GM23338 (cell line): ENCODE results near the gene ADCY7. TPM values are rescaled to one million over a fixed set of nuclear protein-coding genes. Genes with fewer than 3 reads are reported as not detected.

Source experiments
- ATAC-seq: fragments of 200-7000 bp; cut with Tn5 transposase; 3 replicates; pipeline ENCODE4 v1.9.1; 2020
- DNase-seq: peaks from one replicate; pipeline ENCODE4 v3.0.0-alpha.2; 2015; ENCODE audit warnings: low spot score
- H2AFZ ChIP-seq: fragments of 200-600 bp; sonication (generic); 2 replicates; pipeline ENCODE4 v1.8.0; 2016; ENCODE audit warnings: antibody characterized with exemption, mild to moderate bottlenecking, moderate library complexity
- H3F3A ChIP-seq: fragments of 200-600 bp; sonication (generic); replicated peaks from 2 replicates; pipeline ENCODE4 v1.8.0; 2017; ENCODE audit warnings: antibody characterized with exemption, mixed run types, low read depth
- H3K27ac ChIP-seq: fragments of 200-600 bp; sonication (generic); 2 replicates; pipeline ENCODE4 v1.6.1; 2016; ENCODE audit warnings: low read depth
- H3K27me3 ChIP-seq: fragments of 200-600 bp; sonication (generic); 2 replicates; pipeline ENCODE4 v1.8.0; 2016; ENCODE audit warnings: mild to moderate bottlenecking, mixed run types, moderate library complexity; ENCODE audit not compliant: insufficient read depth
- H3K36me3 ChIP-seq: fragments of 200-600 bp; sonication (generic); 2 replicates; pipeline ENCODE4 v1.8.0; 2016; ENCODE audit warnings: mild to moderate bottlenecking; ENCODE audit not compliant: insufficient read depth
- H3K4me1 ChIP-seq: fragments of 200-600 bp; sonication (generic); 2 replicates; pipeline ENCODE4 v1.8.0; 2016; ENCODE audit warnings: mild to moderate bottlenecking, moderate library complexity; ENCODE audit not compliant: insufficient read depth
- H3K4me2 ChIP-seq: fragments of 200-600 bp; sonication (generic); 2 replicates; pipeline ENCODE4 v1.7.1; 2017; ENCODE audit warnings: mixed run types
- H3K4me3 ChIP-seq: fragments of 200-600 bp; sonication (generic); 2 replicates; pipeline ENCODE4 v1.6.1; 2016; ENCODE audit warnings: mixed run types
- H3K79me2 ChIP-seq: fragments of 200-600 bp; sonication (generic); replicated peaks from 2 replicates; pipeline ENCODE4 v1.8.0; 2017; ENCODE audit warnings: mild to moderate bottlenecking; ENCODE audit not compliant: insufficient read depth
- H3K9me2 ChIP-seq: fragments of 200-600 bp; sonication (generic); 2 replicates; pipeline ENCODE4 v1.8.0; 2017; ENCODE audit not compliant: insufficient read depth
- H4K20me1 ChIP-seq: fragments of 200-600 bp; sonication (generic); replicated peaks from 2 replicates; pipeline ENCODE4 v1.8.0; 2017; ENCODE audit warnings: mild to moderate bottlenecking; ENCODE audit not compliant: insufficient read depth
- H3K27ac Mint-ChIP-seq: 2 replicates; pipeline ENCODE4 v1.8.0; 2020; ENCODE audit warnings: inconsistent platforms, mild to moderate bottlenecking, moderate library complexity, mixed read lengths
- H3K27me3 Mint-ChIP-seq: 3 replicates; pipeline ENCODE4 v1.8.0; 2022; ENCODE audit warnings: low read depth, mild to moderate bottlenecking, moderate library complexity, mixed read lengths, inconsistent platforms; ENCODE audit not compliant: insufficient read depth, poor library complexity
- H3K36me3 Mint-ChIP-seq: 3 replicates; pipeline ENCODE4 v1.8.0; 2021; ENCODE audit warnings: low read depth, mild to moderate bottlenecking, inconsistent platforms, moderate library complexity, mixed read lengths
- H3K4me1 Mint-ChIP-seq: 3 replicates; pipeline ENCODE4 v1.8.0; 2020; ENCODE audit warnings: mild to moderate bottlenecking, inconsistent platforms, mixed read lengths
- H3K4me3 Mint-ChIP-seq: 3 replicates; pipeline ENCODE4 v1.8.0; 2021; ENCODE audit warnings: moderate library complexity, mild to moderate bottlenecking, inconsistent platforms, mixed read lengths
- H3K9me3 Mint-ChIP-seq: 3 replicates; pipeline ENCODE4 v1.8.0; 2020; ENCODE audit warnings: moderate library complexity, mild to moderate bottlenecking, inconsistent platforms, mixed read lengths
- CTCF ChIP-seq, 2 experiments: fragments of 200-600 bp in 1 of 2; sonication (generic) in 1 of 2; conservative IDR thresholded peaks; 2 replicates each; pipeline versions ENCODE4 v1.5.1 to v1.6.1; 2016 to 2017; ENCODE audit warnings: antibody characterized with exemption in 2 of 2, low read depth in 2 of 2, mild to moderate bottlenecking in 2 of 2, moderate library complexity in 1 of 2
- EZH2 ChIP-seq: fragments of 200-600 bp; sonication (generic); IDR thresholded peaks from one replicate; pipeline ENCODE4 v1.8.0; 2017; ENCODE audit warnings: antibody characterized with exemption, mild to moderate bottlenecking, low read depth; ENCODE audit not compliant: unreplicated experiment
- EZH2phosphoT487 ChIP-seq: fragments of 200-600 bp; sonication (generic); IDR thresholded peaks from one replicate; pipeline ENCODE4 v1.8.1; 2018; ENCODE audit warnings: antibody characterized with exemption; ENCODE audit not compliant: unreplicated experiment
- JUNB ChIP-seq: IDR thresholded peaks from one replicate; pipeline ENCODE4 v1.6.1; 2016; ENCODE audit warnings: antibody characterized with exemption; ENCODE audit not compliant: unreplicated experiment
- NANOG ChIP-seq: IDR thresholded peaks from 2 replicates; pipeline ENCODE4 v1.6.1; 2016; ENCODE audit warnings: antibody characterized with exemption, borderline replicate concordance
- POLR2AphosphoS5 ChIP-seq: IDR thresholded peaks from 2 replicates; pipeline ENCODE4 v1.6.1; 2016; ENCODE audit warnings: antibody characterized with exemption, low read depth
- STAT1 ChIP-seq: IDR thresholded peaks from one replicate; pipeline ENCODE4 v1.6.1; 2016; ENCODE audit warnings: antibody characterized with exemption; ENCODE audit not compliant: unreplicated experiment
- ZNF114 ChIP-seq: fragments of 250-450 bp; sonication (Bioruptor Pico); IDR thresholded peaks from 2 replicates; pipeline ENCODE4 v1.5.0; 2020; ENCODE audit warnings: mild to moderate bottlenecking, moderate library complexity
- ZNF331 ChIP-seq: fragments of 250-450 bp; sonication (Bioruptor Pico); IDR thresholded peaks from 2 replicates; pipeline ENCODE4 v1.5.0; 2020; ENCODE audit warnings: low read depth, mild to moderate bottlenecking, moderate library complexity
- polyA plus RNA-seq: library from polyadenylated mRNA; unstranded; fragments of >200 nt; fragmentation: Nextera tagmentation; extraction: Ambion mirVana; gene quantifications from 2 replicates; pipeline ENCODE4 v1.2.1, GENCODE V29; 2016
- total RNA-seq: library from RNA; depleted of rRNA; stranded (reverse); fragments of >200 nt; shearing (Covaris generic); gene quantifications from 2 replicates; pipeline ENCODE4 v1.2.3, GENCODE V29; 2014
- TF ChIP-seq, protein P1 (sequence below): IDR thresholded peaks from 2 replicates; pipeline ENCODE4 v1.6.1; 2016; ENCODE audit warnings: antibody characterized with exemption
- TF ChIP-seq, protein P2 (sequence below): IDR thresholded peaks from one replicate; pipeline ENCODE4 v1.6.1; 2018; ENCODE audit warnings: antibody characterized with exemption; ENCODE audit not compliant: unreplicated experiment

The ADCY7 gene
- total and polyA plus RNA-seq, 2 experiments from 2014 or later: 2.4 to 10.5 TPM

DNA sequence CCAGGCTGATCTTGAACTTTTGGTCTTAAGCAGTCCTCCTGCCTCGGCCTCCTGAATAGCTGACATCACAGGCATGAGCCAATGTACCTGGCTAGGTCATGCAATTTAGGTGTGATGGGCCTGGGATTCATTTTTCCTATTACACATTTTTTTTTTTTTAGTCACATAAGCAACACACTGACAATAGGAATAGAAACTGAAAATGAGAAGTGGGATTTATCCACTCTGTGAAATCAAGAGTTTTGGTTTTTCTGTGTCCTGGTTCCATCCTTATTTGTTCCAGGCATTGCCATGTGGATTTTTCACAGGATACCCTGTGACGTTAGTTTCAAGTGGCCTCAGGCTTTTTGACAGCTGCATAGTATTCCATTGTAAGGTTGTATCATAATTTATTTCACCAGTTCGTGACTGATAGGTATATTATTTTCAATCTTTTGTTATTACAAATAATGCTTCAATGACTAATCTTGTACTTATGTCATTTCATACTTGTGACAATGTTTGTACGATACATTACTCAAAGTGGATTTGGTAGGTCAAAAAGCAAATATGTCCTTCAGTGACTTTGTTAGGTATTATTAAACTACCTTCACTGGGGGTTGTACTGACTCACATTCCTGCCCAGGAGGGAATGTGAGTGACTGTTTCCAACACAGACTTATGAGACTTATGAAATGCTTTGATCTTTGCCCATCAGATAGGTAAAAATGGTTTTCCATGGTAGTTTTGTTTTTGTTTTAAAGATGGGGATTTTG, 10.6 kb downstream of the ADCY7 start (continued):
- TF ChIP-seq, protein P1, sequence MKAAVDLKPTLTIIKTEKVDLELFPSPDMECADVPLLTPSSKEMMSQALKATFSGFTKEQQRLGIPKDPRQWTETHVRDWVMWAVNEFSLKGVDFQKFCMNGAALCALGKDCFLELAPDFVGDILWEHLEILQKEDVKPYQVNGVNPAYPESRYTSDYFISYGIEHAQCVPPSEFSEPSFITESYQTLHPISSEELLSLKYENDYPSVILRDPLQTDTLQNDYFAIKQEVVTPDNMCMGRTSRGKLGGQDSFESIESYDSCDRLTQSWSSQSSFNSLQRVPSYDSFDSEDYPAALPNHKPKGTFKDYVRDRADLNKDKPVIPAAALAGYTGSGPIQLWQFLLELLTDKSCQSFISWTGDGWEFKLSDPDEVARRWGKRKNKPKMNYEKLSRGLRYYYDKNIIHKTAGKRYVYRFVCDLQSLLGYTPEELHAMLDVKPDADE: no peak
- TF ChIP-seq EZH2phosphoT487: no peak
- no peak for TF ChIP-seq ZNF114 (CRISPR knock-in tag)
- TF ChIP-seq ZNF331 (CRISPR knock-in tag): no peak
- TF ChIP-seq STAT1: no peak
- no peak for TF ChIP-seq CTCF (conservative IDR thresholded peaks at IDR 0.05; ENCODE audit: low read depth in 2 of 2)
- no peak for TF ChIP-seq JUNB
- no peak for TF ChIP-seq EZH2
- no peak for TF ChIP-seq POLR2AphosphoS5

DNA sequence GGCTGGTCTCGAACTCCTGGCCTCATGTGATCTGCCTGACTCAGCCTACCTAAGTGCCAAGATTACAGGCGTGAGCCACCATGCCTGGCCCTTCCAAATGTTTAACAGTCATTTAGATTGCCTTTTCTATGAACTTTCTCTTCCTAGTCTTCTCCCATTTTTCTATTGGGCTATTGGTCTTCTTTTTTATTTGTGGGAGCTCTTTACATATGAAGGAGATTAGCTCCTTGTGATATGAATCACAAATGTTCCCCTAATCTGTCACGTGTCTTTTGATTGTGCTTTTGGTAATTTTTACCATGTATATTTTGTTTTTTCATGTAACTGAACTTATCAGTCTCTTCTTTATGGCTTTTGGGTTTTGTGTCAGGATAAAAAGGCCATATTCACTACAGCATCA, 11.9 kb downstream of the ADCY7 start:
- H3K9me2 ChIP-seq: no peaks in the 10 kb centered on the region
- no peak overlapping the region for H3K4me2 ChIP-seq
- no peak overlapping the region for H3K4me3 ChIP-seq
- Mint-ChIP-seq H3K9me3 (no peaks in the 10 kb centered on the region), H3K27me3 (peaks cover 2% of the 10 kb centered on the region), H3K4me3 (no peak overlapping the region), H3K4me1 (peaks cover 20% of the 10 kb centered on the region), H3K27ac (no peak overlapping the region), H3K36me3 (no peaks in the 10 kb centered on the region)
- H4K20me1 ChIP-seq: no peaks in the 10 kb centered on the region; the same call in 1 of the 2 replicates
- no peak overlapping the region for H2AFZ ChIP-seq
- no peaks in the 10 kb centered on the region for H3K27me3 ChIP-seq
- H3K4me1 ChIP-seq: peaks cover 11% of the 10 kb centered on the region
- no peak for DNase-seq
- H3K79me2 ChIP-seq: no peaks in the 10 kb centered on the region
- TF ChIP-seq, protein P2, sequence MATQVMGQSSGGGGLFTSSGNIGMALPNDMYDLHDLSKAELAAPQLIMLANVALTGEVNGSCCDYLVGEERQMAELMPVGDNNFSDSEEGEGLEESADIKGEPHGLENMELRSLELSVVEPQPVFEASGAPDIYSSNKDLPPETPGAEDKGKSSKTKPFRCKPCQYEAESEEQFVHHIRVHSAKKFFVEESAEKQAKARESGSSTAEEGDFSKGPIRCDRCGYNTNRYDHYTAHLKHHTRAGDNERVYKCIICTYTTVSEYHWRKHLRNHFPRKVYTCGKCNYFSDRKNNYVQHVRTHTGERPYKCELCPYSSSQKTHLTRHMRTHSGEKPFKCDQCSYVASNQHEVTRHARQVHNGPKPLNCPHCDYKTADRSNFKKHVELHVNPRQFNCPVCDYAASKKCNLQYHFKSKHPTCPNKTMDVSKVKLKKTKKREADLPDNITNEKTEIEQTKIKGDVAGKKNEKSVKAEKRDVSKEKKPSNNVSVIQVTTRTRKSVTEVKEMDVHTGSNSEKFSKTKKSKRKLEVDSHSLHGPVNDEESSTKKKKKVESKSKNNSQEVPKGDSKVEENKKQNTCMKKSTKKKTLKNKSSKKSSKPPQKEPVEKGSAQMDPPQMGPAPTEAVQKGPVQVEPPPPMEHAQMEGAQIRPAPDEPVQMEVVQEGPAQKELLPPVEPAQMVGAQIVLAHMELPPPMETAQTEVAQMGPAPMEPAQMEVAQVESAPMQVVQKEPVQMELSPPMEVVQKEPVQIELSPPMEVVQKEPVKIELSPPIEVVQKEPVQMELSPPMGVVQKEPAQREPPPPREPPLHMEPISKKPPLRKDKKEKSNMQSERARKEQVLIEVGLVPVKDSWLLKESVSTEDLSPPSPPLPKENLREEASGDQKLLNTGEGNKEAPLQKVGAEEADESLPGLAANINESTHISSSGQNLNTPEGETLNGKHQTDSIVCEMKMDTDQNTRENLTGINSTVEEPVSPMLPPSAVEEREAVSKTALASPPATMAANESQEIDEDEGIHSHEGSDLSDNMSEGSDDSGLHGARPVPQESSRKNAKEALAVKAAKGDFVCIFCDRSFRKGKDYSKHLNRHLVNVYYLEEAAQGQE: no peak
- no peak for TF ChIP-seq NANOG
- TF ChIP-seq POLR2AphosphoS5: no peak
- no peak for TF ChIP-seq EZH2phosphoT487
- no peak for TF ChIP-seq ZNF331 (CRISPR knock-in tag)
- no peak for TF ChIP-seq ZNF114 (CRISPR knock-in tag)
- no peaks in the 10 kb centered on the region for H3K36me3 ChIP-seq
- H3K27ac ChIP-seq: no peak overlapping the region
- no peak for ATAC-seq
- H3F3A ChIP-seq: no peaks in the 10 kb centered on the region
